WERI-Rb-1 (cell line): Measurements from ENCODE around the gene PDGFRB.

ENCODE experiments used
- DNase-seq: peaks from one replicate; pipeline ENCODE4 v3.0.0-alpha.2; 2020
- H3K27ac ChIP-seq: fragments of 250-450 bp; sonication (Bioruptor Pico); 2 replicates; pipeline ENCODE4 v1.5.1; 2020; ENCODE audit warnings: mild to moderate bottlenecking, moderate library complexity
- H3K27me3 ChIP-seq: fragments of 250-450 bp; sonication (Bioruptor Pico); 2 replicates; pipeline ENCODE4 v1.5.1; 2021; ENCODE audit warnings: mild to moderate bottlenecking, low read depth, moderate library complexity; ENCODE audit not compliant: insufficient read depth, severe bottlenecking
- H3K36me3 ChIP-seq: fragments of 250-450 bp; sonication (Bioruptor Pico); 2 replicates; pipeline ENCODE4 v1.5.1; 2020; ENCODE audit warnings: mild to moderate bottlenecking, moderate library complexity
- H3K4me3 ChIP-seq: 2 replicates; pipeline ENCODE4 v1.5.1; 2011; ENCODE audit warnings: low read depth, mild to moderate bottlenecking, control low read depth, low read length
- H3K9me3 ChIP-seq: fragments of 250-450 bp; sonication (Bioruptor Pico); 2 replicates; pipeline ENCODE4 v1.5.1; 2021; ENCODE audit warnings: mild to moderate bottlenecking, moderate library complexity; ENCODE audit not compliant: severe bottlenecking
- TF ChIP-seq, protein P1 (sequence below): IDR thresholded peaks from 2 replicates; pipeline ENCODE4 v1.5.1; 2011; ENCODE audit warnings: low read depth, mild to moderate bottlenecking, control low read depth, inconsistent platforms, low read length

The PDGFRB gene

DNA sequence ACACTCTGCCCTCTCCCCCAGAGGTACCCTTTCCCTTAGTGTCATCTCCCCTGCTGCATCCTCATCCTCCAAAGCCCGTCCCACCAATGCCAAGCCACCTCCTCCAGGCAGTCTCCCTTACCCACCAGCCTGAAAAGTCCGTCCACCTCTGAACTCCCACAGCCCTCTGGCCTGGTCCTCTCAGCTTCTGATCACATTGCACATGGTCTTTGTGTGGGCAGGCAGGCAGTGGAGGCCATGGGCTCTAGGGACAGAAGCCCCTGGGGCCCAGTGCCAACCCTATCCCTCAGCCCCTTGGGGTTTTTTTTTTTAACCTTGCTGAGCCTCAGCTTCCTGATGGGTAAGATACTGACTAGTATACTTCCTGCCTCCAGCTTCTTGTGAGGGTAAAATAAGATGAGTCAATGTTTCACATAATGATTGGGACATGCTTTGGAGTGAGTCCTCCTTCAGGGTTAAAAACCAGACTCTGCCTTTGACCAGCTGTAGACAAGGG, 88.7 kb downstream of the PDGFRB start:
- H3K36me3 ChIP-seq: no peaks in the 10 kb centered on the region
- H3K27ac ChIP-seq: no peak overlapping the region
- H3K27me3 ChIP-seq: no peaks in the 10 kb centered on the region
- no peaks in the 10 kb centered on the region for H3K9me3 ChIP-seq
- H3K4me3 ChIP-seq: no peak overlapping the region
- no peak for DNase-seq
- TF ChIP-seq, protein P1, sequence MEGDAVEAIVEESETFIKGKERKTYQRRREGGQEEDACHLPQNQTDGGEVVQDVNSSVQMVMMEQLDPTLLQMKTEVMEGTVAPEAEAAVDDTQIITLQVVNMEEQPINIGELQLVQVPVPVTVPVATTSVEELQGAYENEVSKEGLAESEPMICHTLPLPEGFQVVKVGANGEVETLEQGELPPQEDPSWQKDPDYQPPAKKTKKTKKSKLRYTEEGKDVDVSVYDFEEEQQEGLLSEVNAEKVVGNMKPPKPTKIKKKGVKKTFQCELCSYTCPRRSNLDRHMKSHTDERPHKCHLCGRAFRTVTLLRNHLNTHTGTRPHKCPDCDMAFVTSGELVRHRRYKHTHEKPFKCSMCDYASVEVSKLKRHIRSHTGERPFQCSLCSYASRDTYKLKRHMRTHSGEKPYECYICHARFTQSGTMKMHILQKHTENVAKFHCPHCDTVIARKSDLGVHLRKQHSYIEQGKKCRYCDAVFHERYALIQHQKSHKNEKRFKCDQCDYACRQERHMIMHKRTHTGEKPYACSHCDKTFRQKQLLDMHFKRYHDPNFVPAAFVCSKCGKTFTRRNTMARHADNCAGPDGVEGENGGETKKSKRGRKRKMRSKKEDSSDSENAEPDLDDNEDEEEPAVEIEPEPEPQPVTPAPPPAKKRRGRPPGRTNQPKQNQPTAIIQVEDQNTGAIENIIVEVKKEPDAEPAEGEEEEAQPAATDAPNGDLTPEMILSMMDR: no peak

DNA sequence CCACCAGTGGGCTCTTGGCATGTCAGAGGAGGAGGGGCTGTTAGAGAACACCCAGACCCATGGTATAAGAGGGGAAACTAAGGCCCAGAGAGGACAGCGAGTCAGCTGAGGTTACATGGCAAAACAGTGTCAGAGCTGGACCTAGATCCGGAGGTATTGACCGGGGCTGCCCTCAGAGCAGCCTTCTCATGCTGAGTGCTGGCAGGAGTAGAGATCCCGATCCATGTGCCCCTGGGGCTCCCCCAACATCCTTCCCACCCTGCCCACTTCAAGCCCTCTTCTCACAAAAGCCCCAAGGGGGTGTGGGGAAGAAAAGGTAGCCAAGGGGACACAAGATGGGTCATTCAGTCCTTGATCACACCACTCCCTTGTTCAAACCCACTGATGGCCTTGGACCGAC, 89.2 kb downstream of the PDGFRB start:
- Histone ChIP-seq H3K27me3 (no peaks in the 10 kb centered on the region), H3K4me3 (no peak overlapping the region), H3K36me3 (no peaks in the 10 kb centered on the region), H3K27ac (no peak overlapping the region), H3K9me3 (no peaks in the 10 kb centered on the region)
- no peak for DNase-seq
- TF ChIP-seq, protein P1: no peak

DNA sequence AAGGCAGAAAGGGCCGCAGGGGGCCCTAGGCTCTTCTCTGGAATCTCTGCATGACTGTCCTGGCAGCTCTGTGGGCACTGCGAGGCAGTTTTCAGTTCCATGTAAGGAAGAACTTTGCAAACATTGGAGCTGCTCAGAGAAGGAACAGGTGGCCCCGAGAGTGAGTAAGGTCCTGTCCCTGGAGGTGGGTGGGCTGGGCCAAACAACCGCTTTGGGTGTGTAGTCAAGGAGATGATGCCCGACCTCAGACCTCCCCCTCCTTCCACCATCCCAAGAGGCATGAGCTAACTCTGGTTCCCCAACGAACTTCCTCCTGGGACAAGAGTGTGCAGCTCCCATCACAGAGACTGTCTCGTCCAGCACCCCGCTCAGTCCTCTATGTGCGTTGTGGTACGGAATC, 89.8 kb downstream of the PDGFRB start:
- no peaks in the 10 kb centered on the region for H3K27me3 ChIP-seq
- no peaks in the 10 kb centered on the region for H3K9me3 ChIP-seq
- no peak for DNase-seq
- no peaks in the 10 kb centered on the region for H3K36me3 ChIP-seq
- no peak overlapping the region for H3K4me3 ChIP-seq
- H3K27ac ChIP-seq: no peak overlapping the region
- TF ChIP-seq, protein P1: no peak

DNA sequence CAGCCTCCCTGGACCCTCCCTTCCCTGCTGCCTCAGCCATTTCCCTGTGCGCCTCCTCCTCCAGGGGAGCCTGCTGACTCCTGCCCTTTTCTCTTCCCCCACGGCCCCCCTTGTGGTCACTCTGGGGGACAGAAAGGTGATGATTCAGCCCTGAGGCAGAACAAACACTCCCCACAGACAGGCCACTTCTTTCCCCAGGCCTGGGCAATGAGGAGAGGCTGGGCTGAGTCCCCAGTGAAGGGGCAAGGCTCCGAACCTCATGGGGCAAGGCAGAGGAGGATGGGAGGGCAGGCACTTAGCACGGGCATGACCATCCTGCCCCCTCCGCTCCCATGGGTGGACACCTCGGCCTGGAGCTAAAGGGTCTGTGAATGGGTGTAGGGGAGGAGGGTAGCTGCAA, 90.3 kb downstream of the PDGFRB start:
- no peaks in the 10 kb centered on the region for H3K9me3 ChIP-seq
- H3K27ac ChIP-seq: no peak overlapping the region
- no peak for DNase-seq
- TF ChIP-seq, protein P1: no peak
- no peaks in the 10 kb centered on the region for H3K36me3 ChIP-seq
- no peak overlapping the region for H3K4me3 ChIP-seq
- H3K27me3 ChIP-seq: no peaks in the 10 kb centered on the region

DNA sequence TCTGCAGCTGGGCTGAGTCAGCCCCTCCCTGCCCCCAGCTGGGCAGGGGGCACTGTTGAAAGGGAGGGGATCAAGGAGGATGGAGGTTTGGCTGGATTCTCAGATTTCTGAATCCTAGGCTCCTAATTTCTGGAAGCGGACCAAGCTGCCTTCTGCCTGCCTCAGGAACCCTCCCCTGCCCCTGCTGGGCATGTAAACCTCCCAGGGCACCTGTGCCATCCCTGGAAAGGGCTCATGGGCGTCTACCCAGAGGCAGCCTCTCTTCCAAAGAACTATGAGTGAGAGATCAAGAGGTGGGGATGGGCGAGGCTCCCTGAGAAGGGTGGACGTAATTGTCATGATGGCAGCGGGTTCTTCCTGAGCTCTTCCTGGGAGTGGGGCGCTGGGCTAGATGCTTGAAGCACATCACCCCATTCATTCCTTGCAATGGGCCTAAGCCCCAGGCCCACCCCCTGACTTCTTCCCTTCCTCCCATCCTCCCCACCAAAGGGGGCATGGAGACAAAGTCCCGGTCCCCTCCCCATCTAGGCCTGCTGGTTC, 90.9 kb downstream of the PDGFRB start:
- no peaks in the 10 kb centered on the region for H3K9me3 ChIP-seq
- TF ChIP-seq, protein P1: no peak
- H3K36me3 ChIP-seq: no peaks in the 10 kb centered on the region
- no peak for DNase-seq
- no peaks in the 10 kb centered on the region for H3K27me3 ChIP-seq
- H3K27ac ChIP-seq: no peak overlapping the region
- H3K4me3 ChIP-seq: no peak overlapping the region
